ENCODE results near the gene SRRM5.

DNA sequence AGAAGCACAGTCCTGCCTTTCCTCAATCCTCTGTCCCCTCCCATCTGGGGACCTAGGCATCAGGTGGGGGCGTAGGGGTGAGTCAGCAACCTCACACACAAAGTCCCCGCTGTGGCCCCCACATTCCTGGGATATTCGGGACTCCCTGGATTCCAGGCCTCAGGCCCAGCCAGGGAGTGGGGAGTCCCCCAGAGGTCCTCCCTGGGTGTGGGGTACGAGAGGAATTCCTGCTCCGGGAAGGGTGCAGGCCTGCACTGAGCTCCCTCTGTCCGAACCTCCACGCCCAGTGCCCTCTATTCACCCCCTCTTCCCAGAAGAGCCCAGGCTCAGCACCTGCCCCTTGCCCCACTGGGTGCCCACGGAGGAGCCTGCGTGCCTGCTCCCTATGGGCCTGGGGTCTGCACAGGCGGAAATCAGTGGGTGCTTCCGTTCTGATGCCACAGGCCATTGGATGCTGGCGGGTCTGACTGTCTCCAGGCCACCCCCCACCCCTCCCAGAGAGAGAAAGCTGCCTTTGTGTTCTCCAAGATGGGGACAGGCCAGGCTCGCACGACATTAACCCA, 24.3 kb downstream of the SRRM5 start:
- TF ChIP-seq YY1 (IDR thresholded peaks at IDR 0.05; ENCODE audit: insufficient read depth, insufficient read length) (no peak), ZNF274 (IDR thresholded peaks at IDR 0.05; ENCODE audit: low read depth, low read length) (no peak)

Data from NT2/D1 (cell line).